Vagina (tissue), 2 donors: ENCODE data around the gene NDUFB10.

ENCODE experiments used
- POLR2A ChIP-seq, 2 donors: fragments of 450-650 bp; IDR thresholded peaks; one replicate each; pipeline ENCODE4 v1.6.1; 2017; ENCODE audit warnings: antibody characterized with exemption in 2 of 2, mild to moderate bottlenecking in 2 of 2, moderate library complexity in 2 of 2
- POLR2AphosphoS5 ChIP-seq, 2 donors: sonication (generic); formaldehyde crosslinking; IDR thresholded peaks; one replicate each; pipeline ENCODE4 v1.9.0; 2017; ENCODE audit warnings: antibody characterized with exemption in 2 of 2, mild to moderate bottlenecking in 2 of 2, low read depth in 1 of 2; ENCODE audit not compliant: insufficient read depth in 1 of 2
- TF ChIP-seq, protein P1 (sequence below), 3 experiments: fragments of 450-650 bp in 2 of 3; fragments of 200-600 bp in 1 of 3; sonication (generic) in 1 of 3; IDR thresholded peaks; one replicate each; pipeline ENCODE4 v1.5.1; 2017 to 2019; ENCODE audit warnings: antibody characterized with exemption in 3 of 3, mild to moderate bottlenecking in 2 of 3, moderate library complexity in 2 of 3

DNA sequence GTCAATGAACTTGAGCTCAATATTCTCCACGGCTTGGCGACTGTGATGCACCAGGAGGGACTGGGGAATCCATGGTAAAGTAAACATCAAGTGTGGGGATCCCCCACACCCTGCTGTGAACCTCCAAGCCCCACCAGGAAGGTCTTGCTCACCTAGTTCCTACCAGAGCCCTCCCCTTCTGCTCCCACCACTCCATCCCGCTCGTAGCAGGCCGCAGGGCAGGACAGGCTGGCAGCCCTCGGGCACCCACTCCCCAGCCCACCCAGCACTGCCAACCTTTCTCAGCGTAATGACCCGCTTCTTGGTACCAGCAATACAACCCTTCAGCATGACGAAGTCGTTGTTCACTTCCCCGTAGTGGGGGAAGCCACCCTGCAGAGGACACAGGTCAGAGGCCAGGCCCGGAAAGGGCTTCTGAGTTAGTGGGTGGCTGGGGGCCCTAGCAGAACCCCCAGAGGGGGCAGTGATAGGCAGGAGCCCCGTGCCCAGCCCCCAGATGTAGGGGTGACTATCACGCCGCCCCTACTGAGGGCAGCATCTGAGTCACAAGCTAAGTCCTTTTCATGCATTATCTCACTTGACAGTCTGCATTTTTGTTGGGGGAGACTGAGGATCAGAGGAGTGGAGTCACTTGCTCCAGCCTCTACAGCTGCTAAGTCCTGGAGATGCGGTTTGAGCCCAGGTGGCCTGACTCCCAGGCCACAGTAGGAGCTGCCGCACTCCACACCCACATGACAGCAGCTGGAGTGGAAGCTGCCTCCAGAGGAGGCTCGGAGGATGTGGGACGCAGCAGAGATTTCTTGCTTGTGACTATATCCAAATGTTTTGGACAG is 13.6 kb upstream of the NDUFB10 start:
- TF ChIP-seq, protein P1, sequence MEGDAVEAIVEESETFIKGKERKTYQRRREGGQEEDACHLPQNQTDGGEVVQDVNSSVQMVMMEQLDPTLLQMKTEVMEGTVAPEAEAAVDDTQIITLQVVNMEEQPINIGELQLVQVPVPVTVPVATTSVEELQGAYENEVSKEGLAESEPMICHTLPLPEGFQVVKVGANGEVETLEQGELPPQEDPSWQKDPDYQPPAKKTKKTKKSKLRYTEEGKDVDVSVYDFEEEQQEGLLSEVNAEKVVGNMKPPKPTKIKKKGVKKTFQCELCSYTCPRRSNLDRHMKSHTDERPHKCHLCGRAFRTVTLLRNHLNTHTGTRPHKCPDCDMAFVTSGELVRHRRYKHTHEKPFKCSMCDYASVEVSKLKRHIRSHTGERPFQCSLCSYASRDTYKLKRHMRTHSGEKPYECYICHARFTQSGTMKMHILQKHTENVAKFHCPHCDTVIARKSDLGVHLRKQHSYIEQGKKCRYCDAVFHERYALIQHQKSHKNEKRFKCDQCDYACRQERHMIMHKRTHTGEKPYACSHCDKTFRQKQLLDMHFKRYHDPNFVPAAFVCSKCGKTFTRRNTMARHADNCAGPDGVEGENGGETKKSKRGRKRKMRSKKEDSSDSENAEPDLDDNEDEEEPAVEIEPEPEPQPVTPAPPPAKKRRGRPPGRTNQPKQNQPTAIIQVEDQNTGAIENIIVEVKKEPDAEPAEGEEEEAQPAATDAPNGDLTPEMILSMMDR (IDR thresholded peaks at IDR 0.05), result no peak
- no peak for TF ChIP-seq POLR2A (IDR thresholded peaks at IDR 0.05)
- no peak for TF ChIP-seq POLR2AphosphoS5 (IDR thresholded peaks at IDR 0.05; ENCODE audit: insufficient read depth in 1 of 2, low read depth in 1 of 2)
